Kidney (tissue), 14 donors: Measurements from ENCODE around the gene SF3B6. TPM values are rescaled to one million over a fixed set of nuclear protein-coding genes. Genes with fewer than 3 reads are reported as not detected.
A peak's percentile ranks its signal among the peaks of the same experiment; 100 is the strongest.

ENCODE experiments used
- DNase-seq, 5 donors: peaks; one replicate each; pipeline ENCODE4 v3.0.0-alpha.2; 2013 to 2020
- FAIRE-seq: peaks from 2 replicates; lab custom pipeline; 2012; peaks lifted over from hg19 to GRCh38; lab: Jason Lieb, UNC
- H3K27ac ChIP-seq, 2 donors: one replicate each; pipeline ENCODE4 v1.7.0; 2013; ENCODE audit warnings: low read depth in 2 of 2, low read length in 2 of 2, inconsistent platforms in 1 of 2
- H3K27me3 ChIP-seq: one replicate; pipeline ENCODE4 v1.7.1; 2013; ENCODE audit warnings: low read length, inconsistent platforms; ENCODE audit not compliant: control insufficient read depth, insufficient read depth
- H3K36me3 ChIP-seq, 3 donors: one replicate each; pipeline versions ENCODE4 v1.7.0 to v1.7.1; 2013; ENCODE audit warnings: low read length in 3 of 3, control low read depth in 1 of 3, inconsistent platforms in 1 of 3; ENCODE audit not compliant: insufficient read depth in 3 of 3, control insufficient read depth in 2 of 3
- H3K4me1 ChIP-seq, 3 donors: one replicate each; pipeline versions ENCODE4 v1.7.0 to v1.7.1; 2013; ENCODE audit warnings: low read length in 3 of 3, inconsistent platforms in 1 of 3, low read depth in 1 of 3; ENCODE audit not compliant: control insufficient read depth in 2 of 3, insufficient read depth in 2 of 3
- H3K4me3 ChIP-seq, 3 donors: one replicate each; pipeline versions ENCODE4 v1.7.0 to v1.8.1; 2013; ENCODE audit warnings: low read length in 3 of 3, control low read depth in 1 of 3, inconsistent platforms in 1 of 3
- H3K9ac ChIP-seq, 3 donors: one replicate each; pipeline versions ENCODE4 v1.7.0 to v1.7.1; 2013; ENCODE audit warnings: low read length in 3 of 3, control low read depth in 1 of 3, inconsistent platforms in 1 of 3
- H3K9me3 ChIP-seq, 3 donors: one replicate each; pipeline versions ENCODE4 v1.7.0 to v1.7.1; 2013; ENCODE audit warnings: low read length in 3 of 3, control low read depth in 1 of 3, inconsistent platforms in 1 of 3; ENCODE audit not compliant: control insufficient read depth in 2 of 3, insufficient read depth in 1 of 3
- CTCF ChIP-seq: IDR thresholded peaks from 3 replicates; pipeline ENCODE4 v1.5.1; 2012; ENCODE audit warnings: mild to moderate bottlenecking, moderate library complexity, borderline replicate concordance; ENCODE audit not compliant: insufficient read depth; ENCODE audit errors: extremely low read depth
- intact Hi-C: fragments of 100-400 bp; cut with DNase I; formaldehyde crosslinking; loops from one replicate; pipeline ENCODE4 v1.11.1; 2022
- polyA plus RNA-seq: library from polyadenylated mRNA; stranded (reverse); fragments of 350-450 nt; fragmentation: Illumina TruSeq; extraction: RNeasy Lipid Tissue Mini Kit (QIAGEN cat#74804); gene quantifications from one replicate; pipeline ENCODE4 v1.2.3, GENCODE V29; 2014; ENCODE audit warnings: low read depth, low replicate concordance; ENCODE audit not compliant: insufficient read depth
- total RNA-seq: library from RNA; stranded (reverse); fragmentation: NEBNext Ultra II Directional; extraction: Animal tissue kit (Norgen Biotek cat#: 25700); gene quantifications from one replicate; pipeline ENCODE4 v1.2.1, GENCODE V29; 2021
- donor health status: control.
- donor health status: control.
- donor health status: control.
- donor health status: control.
- donor health status: control.
- donor health status: DM: yes; HTN: yes; CAD: no.
- donor health status: Normal renal cell carcinoma (clear cell type).

Gene SF3B6
- total and polyA plus RNA-seq, 2 donors from 2014 or later: 74.8 to 170 TPM

- Histone ChIP-seq H3K27me3 (no peaks in the 10 kb centered on the region), H3K4me1 (peaks cover 0 to 9% (median 2%) of the 10 kb centered on the region in 3 donors), H3K36me3 (no peaks in the 10 kb centered on the region), H3K9ac (no peak overlapping the region), H3K9me3 (no peaks in the 10 kb centered on the region), H3K4me3 (no peak overlapping the region), H3K27ac (no peak overlapping the region)
- intact Hi-C loops: no loop called here
- DNase-seq: no peak
- no peak for FAIRE-seq
- no peak for TF ChIP-seq CTCF
These were observed 44.9 kb upstream of the SF3B6 start for GRCh38 chr2:24121066-24121465.

GRCh38 chr2:24117902-24118301 lies 41.8 kb upstream of the SF3B6 start:
- intact Hi-C loops: no loop called here
- no peak for TF ChIP-seq CTCF

GRCh38 chr2:24115057-24115456 lies 38.9 kb upstream of the SF3B6 start:
- H3K9me3 ChIP-seq: no peaks in the 10 kb centered on the region
- no peaks in the 10 kb centered on the region for H3K4me1 ChIP-seq
- H3K27me3 ChIP-seq: no peaks in the 10 kb centered on the region
- H3K4me3 ChIP-seq: no peak overlapping the region
- H3K9ac ChIP-seq: no peak overlapping the region
- DNase-seq (no peak), FAIRE-seq (no peak)
- no peak for TF ChIP-seq CTCF
- no peaks in the 10 kb centered on the region for H3K36me3 ChIP-seq
- H3K27ac ChIP-seq: no peak overlapping the region
- intact Hi-C loops: no loop called here

More at GRCh38 chr2:24117902-24118301, 41.8 kb upstream of the SF3B6 start:
- DNase-seq (no peak), FAIRE-seq (no peak)
- peaks cover 0 to 5% (median 0%) of the 10 kb centered on the region in 3 donors for H3K4me1 ChIP-seq
- no peaks in the 10 kb centered on the region for H3K9me3 ChIP-seq
- no peaks in the 10 kb centered on the region for H3K27me3 ChIP-seq
- no peak overlapping the region for H3K27ac ChIP-seq
- H3K9ac ChIP-seq: no peak overlapping the region
- no peaks in the 10 kb centered on the region for H3K36me3 ChIP-seq
- no peak overlapping the region for H3K4me3 ChIP-seq

GRCh38 chr2:24111407-24111901 lies 35.3 kb upstream of the SF3B6 start:
- H3K27ac ChIP-seq: no peak overlapping the region
- no peaks in the 10 kb centered on the region for H3K36me3 ChIP-seq
- no peaks in the 10 kb centered on the region for H3K4me1 ChIP-seq
- peak in 1 of 5 donors; percentile 12 for DNase-seq
- intact Hi-C loops: no loop called here
- no peak overlapping the region for H3K9ac ChIP-seq
- no peaks in the 10 kb centered on the region for H3K27me3 ChIP-seq
- H3K4me3 ChIP-seq: no peak overlapping the region
- no peak for TF ChIP-seq CTCF
- H3K9me3 ChIP-seq: no peaks in the 10 kb centered on the region
- FAIRE-seq: no peak
